NCI-H524 (cell line): ENCODE results near the gene SYCE3.

Experiments
- DNase-seq, 2 experiments: peaks; one replicate each; lab custom pipeline; 2025; lab: John Stamatoyannopoulos, UW

Gene SYCE3

DNA sequence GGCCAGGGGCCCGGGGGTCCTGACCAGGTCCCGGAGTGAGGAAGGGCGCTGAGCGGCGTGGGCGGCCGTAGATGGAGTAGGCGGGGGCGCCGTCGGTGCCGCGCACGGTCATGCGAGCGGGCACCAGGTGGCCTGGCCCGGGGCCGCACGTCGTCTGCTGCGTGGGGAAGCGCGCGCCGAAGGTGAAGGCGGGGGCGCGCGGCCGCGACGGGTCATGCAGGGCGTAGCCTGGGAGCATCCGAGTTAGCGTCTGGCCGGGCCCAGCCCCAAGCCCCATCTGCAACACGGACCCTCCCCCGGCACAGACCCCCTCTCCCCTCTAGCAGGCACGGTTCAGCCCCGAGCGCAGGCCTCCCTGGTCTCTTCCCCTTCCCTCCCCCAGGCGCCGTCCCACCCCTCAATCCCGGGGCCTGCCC lies 31.2 kb downstream of the SYCE3 start:
- DNase-seq, result peak in 1 of 2 experiments; percentile 49

DNA sequence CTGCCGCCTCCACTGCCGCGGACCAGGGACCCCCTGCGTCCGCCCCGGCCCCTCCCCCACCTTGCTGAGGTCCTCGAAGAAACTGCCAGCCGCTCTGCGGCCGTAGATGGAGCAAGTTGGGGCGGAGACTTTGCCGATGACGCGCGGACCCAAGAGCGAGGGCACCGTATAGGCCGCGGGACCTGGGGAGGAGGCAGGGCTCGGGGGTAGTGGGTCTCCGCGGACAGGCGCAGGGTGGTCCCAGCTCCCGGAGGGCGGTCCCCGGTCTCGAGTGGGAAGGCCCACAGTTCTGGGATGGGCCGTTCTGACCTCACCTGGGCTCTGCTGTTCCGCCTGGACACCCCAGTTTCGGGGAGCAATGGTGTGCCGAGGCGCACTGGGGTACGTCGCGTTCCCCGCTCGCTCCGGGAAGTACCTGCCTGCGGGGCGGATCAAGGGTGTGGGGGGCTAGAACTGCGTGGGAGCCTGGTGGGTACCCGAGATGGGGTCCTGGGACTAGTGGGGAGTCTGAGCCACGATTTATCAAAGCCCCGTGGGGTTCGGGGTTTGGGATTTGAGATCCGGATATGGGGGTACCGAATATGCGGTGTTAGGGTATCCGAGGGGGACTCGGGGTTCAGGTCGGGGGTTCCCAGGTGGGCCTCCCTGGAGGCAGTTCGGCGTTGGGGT lies 31.7 kb downstream of the SYCE3 start:
- DNase-seq, result peak; percentile 32 to 58

DNA sequence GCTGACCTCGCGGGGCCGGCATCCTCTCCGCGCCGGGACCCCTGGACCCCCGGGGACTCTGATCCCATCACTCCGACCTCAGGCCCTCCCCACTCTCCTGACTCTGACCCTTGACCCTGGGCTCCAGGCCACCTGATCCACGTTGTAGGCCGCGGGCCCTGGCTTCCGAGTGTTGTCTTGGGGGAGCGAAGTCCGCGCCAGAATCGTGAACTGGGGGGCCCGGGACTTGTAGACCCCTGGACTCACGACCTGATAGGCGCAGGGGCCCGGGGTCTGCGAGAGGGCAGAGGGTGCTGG lies 32.2 kb downstream of the SYCE3 start:
- no peak for DNase-seq

DNA sequence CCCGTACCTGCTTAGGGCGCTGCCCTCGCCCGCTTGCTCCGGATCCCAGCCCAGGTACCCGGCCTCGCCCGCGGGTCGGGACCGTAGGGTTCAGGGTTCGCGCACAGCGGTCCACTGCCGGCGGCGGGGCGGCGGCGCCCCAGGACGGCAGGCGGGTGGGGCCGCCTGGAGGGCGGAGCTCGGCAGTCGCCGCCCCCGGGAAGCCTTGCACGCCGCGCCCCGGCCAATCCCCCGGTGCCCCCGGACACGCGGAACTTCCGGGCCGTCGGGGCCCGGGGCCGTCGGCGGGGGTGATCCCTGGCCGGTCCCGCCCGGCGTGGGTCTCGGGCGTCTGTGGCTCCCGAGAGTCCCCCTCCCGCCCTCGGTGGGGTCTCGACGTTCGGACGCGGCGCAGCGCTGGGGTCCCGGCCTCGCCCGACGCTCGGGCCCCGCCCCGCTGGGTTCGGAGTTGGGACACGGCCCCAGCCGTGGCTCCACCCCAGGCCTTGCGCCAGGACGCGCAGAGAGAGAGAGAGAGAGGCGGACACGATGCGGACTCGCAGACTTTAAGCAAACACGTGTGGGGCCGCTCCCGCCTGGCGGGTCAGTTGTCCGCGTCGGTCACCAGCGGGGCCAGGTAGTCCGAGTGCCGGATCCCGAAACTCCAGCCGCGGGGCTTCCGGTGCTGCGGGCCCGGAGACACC lies 32.7 kb downstream of the SYCE3 start, which contains the start of gene TYMP:
Gene TYMP, minus strand, starts transcription at position 116 of the 683 bp plus-strand sequence. CDS start 303 bp downstream, outside the sequence.
- no peak for DNase-seq

DNA sequence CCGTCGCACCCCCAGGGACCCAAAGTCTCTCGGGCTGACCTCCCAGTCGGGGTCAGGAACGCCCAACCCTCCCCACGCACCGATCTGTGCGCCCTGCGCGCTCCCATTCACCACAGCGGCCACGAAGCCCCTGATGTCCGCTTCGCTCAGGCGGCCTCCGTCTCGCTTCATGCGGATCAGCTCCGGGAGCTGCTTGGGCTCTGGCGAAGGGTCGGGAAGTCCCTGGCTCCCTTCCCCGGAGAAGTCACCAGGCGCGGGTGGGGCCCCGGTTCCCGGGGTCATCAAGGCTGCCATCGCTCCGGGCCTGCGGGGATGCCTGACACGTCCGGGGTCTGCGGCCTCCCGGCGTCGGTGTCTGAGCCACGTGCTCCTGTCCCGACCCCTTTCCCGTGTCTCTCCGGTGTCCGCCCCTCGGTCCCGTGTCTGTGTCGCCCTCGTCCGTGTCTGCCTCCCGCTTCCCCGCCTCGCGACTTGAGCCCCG lies 33.3 kb downstream of the SYCE3 start:
- no peak for DNase-seq

DNA sequence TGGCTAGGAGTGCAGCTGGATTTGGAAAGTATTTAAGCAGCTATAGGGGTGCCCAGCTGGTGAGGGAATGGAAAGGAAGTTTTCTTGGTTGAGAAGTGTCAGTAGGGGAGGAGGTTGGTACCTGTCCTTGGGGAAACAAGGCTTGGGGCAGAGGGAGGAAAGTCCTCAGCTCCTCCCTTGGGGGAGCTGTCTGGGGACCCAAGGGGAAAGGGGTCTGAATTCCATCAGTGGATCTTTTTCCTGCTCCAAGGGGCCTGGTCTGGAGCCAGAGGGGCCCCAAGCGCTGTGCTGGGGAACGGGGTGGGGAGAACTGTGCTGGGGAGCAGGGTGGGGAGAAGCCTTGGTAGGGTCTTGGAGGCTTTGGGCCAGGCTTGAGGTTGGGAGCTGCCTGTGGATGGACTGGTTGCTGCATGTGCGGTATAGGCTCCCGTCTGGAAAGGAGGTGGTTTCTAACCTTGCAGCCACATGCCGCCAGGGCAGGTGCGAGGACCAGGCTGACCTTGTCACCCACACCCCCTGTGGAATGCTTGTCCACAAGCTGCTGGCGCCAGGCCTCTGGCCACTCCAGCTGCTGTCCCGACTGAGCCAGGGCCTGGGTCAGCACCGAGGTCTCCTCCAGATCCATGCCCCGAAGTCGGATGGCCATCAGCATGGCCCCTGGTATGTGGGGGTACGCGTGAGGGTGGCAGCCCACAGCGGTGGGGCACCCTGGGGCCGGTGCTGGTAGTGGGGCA lies 33.9 kb downstream of the SYCE3 start:
- DNase-seq, result no peak

DNA sequence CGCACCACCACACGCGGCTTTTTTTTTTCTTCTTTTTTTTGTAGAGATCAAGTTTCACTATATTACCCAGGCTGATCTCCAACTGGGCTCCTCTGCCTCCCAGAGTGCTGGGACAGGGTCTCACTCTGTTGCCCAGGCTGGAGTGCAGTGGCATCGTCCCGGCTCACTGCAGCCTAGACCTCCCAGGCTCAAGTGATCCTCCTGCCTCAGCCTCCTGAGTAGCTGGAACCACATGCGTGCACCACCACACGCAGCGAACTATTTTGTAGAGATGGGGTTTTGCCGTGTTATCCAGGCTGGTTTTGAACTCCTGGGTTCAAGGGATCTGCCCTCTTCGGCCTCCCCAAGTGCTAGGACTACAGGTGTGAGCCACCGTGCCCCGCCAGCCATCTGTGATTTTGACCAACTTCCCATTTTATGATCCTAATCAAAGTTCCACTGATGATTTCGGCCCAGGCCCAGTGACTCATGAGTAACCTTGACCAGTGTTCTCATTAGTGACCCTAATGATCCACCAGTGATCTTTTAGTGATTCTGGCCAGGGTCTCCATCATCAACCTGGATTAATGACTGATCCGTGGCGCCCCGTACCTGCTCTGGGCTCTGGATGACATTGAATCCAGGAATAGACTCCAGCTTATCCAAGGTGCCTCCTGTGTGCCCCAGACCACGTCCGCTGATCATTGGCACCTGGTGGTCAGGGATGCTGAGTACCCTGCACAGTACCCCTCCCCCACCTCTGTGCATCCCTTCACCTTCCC lies 34.6 kb downstream of the SYCE3 start:
- peak in 1 of 2 experiments; percentile 33 for DNase-seq

DNA sequence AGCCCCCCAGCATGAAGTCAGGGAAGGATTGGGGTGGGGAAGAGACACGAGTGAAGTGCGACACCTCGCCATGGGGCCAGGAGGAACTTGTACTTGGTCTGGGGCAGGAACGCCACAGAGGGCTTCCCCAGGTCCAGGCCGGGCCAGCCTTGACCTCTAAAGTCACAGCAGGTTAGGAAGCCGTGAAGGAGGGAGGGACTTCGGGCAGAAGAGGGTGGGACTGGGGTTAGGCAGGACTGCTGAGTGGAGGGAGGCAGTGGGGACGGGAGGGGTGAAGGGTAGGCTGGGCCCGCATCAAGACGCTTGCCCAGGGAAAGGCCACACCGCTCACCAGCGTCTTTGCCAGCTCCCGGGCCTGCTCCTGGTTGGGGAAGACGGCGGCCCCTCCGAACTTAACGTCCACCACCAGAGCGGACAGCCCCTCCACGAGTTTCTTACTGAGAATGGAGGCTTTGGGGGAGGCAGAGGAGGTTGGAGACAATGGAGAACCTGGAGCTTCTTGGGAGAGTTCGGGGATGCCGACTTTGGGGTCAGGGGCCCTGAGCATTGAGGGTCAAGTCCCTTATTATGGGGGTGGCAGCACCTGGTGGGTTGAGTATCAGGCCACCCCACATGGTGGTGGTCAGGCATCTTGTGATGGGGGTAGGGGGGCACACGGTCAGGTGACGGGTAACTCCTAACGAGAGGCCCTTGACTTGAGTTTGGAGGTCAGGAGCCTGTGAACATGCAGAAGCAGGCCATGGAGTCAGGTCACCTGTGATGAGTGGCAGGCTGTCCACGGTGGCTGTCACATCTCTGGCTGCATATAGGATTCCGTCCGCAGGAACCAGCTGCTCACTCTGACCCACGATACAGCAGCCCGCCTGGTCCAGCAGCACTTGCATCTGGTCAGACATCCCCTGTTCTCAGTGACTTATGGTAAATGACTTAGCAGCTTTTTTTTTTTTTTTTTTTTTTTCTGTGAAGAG lies 35.6 kb downstream of the SYCE3 start:
- DNase-seq, result peak in 1 of 2 experiments; percentile 16

DNA sequence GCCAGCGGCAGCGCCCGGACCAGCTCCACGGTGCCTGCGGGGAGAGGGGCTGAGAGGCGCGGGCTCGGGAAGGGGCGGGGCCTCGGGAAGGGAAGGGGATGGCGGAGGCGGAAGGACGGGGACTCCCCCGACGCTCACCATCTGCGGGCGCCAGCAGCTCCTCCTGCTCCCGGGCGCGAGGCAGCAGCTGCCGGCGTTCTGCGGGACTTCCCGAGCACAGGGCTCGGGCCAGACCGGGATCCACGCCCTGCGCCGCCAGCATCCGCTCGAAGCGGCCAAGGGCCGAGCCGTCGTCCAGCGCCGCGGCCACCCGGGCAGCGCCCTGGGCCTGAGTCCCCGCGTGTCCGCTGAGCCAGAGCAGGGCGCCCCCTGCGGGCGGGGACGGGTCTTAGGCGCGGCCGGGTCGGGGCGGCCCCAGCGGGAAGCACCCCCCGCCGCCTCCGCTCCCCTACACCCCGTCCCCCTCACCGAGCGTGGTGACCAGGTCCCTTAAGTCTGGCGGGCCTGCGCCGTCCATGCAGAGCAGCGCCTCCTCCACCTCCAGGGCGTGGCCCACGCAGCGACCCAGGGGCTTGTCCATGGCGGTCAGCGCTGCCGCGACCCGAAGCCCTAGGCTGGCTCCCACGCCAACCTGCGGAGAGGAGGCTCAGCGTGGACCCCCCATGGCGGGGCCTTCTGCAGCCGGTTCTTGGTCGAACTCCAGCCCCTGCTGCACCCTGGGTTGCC lies 36.4 kb downstream of the SYCE3 start:
- peak; percentile 63 to 74 for DNase-seq

DNA sequence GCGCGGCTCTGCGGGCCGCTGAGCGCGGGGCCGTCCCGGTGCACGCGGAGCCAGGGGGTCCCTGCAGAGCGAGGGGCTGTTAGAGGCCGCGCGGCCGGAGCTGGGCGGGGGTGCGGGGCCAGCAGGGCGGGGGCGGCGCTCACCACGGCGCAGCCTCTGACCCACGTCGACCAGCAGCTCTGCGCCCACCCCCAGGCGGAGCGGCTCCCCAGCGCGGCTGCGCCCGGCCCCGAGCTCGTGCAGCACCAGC lies 36.9 kb downstream of the SYCE3 start:
- DNase-seq, result no peak

DNA sequence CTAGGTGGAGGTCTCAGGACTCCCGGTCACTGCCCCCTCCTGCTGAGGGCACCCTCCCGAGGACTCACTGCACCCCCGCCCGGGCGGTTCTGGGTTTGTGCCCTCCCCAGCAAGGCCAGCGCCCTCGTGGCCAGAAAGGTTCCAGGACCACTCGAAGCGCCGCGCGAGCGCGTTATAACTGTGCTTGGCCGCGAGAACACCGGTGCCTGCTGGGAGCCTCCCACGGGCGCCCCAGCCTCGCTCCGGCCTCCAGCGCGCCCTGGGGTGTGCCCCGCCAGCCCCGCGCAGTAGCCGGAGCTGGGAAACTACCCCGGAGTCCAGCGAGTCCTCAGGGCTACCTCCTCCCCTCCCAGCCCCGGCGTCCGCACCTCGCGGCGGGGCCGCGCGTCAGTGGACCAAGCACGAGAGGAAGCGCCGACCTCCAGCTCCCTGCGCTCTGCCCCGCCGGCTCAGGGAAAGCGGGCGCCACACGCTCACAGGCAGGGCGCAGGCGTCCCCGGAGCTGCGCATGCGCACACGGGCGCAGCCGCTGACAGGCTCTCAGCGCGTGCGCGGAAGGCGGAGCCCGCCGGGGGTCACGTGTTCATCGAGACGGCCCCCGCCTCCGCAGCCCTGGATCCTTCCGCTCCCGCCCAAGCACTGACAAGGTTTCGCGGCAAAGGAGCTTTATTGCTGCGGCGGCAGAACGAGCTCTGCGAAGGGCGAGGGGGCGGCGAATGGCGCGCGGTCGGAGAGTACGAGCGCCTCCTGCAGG lies 37.4 kb downstream of the SYCE3 start, which contains the start of gene SCO2:
Gene SCO2, minus strand, starts transcription at position 495 of the 754 bp plus-strand sequence. CDS start 1,187 bp downstream, outside the sequence.
- DNase-seq, result peak; percentile 91 to 98

DNA sequence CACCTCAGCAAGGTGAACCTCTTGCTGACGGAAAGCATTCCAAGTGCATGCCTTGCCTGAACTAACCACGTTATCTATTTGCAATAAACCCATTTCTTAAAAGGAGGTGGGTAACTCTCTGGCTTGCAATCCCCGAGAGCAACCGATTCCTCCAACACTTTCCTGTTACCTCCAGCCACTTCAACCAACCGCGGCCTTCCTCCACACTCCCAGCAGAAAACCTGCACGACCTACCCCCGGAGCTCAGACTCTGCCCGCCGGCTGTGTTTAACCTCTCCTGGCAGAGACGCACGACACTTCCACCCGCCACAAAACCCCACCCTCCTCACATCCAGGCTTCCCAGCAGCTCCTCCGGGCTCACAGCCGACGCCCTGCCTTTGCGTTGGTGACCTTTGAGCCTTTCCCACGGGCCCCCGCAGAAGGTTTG lies 38.0 kb downstream of the SYCE3 start:
- DNase-seq, result no peak

DNA sequence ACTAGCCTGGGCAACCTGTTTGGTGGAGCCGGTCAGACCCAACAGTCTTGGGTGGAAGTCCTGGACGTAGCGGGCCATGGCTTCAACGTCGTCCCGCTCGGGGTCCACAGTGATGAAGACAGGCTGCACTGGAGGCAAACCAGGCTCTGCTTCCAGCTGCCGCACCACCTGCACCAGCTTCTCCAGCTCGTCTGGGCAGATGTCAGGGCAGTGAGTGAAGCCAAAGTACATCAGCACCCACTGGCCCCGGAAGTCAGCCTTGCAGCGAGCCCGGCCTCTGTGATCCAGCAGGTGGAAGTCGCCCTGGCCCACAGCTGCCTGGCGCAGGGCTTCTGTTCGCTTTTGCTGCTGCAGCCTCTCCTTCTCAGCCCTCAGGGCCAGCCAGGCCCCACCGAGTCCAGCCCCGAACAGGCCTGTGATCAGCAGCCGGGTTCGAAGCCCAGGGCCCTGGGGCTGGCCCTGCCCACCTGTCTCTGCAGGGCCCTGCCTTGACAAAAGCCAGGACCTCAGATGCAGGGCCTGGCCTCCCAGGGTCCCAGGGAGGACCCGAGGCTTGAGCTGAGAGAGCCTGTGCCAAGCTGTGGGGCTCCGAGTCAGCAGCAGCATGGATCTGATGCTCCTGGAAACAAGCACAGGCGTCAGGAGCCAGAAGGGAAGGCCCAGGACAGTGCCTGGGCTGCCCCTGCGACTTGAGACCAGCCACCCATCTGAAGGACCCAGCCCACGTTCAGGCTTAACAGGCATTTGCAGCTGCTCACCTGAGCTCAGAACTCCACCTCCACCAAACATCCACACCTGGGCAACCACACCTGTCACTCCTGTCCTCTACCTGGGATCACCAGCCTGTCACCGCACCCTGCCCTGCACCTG lies 38.7 kb downstream of the SYCE3 start:
- DNase-seq, result peak in 1 of 2 experiments; percentile 32

DNA sequence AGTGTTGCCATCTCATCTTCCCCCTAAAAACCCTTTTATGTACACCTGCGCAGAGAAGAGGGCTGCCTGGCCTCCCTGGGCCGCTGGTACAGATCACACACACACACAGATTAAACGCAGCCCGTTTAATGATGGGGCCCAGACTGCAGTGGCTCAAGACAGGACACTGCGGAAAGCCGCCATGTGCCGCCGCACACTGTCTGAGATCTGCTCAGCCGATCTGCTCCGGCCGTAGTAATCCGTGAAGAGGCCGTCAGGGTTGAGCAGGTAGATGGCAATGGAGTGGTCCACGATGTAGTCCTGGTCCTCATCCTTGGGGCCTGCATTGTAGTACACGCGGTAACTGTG lies 39.3 kb downstream of the SYCE3 start:
- no peak for DNase-seq

DNA sequence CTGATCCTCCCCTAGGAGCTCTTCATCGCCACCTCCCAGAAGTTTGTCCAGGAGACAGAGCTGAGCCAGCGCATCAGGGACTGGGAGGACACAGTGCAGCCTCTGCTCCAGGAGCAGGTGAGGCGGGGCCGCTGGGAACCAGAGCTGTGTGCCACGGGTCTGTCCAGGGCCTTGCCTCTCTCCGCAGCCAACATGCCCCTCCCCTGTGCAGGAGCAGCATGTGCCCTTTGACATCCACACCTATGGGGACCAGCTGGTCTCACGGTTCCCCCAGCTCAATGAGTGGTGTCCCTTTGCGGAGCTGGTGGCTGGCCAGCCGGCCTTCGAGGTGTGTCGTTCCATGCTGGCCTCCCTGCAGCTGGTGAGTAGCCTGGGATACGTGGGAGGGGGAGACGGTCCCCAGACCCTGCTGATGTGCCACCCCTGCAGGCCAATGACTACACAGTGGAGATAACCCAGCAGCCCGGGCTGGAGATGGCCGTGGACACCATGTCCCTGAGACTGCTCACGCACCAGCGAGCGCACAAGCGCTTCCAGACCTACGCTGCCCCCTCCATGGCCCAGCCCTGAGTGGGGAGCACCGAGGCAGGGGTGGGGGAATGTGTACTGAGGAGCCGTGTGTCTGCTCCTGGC lies 39.8 kb downstream of the SYCE3 start:
- no peak for DNase-seq

DNA sequence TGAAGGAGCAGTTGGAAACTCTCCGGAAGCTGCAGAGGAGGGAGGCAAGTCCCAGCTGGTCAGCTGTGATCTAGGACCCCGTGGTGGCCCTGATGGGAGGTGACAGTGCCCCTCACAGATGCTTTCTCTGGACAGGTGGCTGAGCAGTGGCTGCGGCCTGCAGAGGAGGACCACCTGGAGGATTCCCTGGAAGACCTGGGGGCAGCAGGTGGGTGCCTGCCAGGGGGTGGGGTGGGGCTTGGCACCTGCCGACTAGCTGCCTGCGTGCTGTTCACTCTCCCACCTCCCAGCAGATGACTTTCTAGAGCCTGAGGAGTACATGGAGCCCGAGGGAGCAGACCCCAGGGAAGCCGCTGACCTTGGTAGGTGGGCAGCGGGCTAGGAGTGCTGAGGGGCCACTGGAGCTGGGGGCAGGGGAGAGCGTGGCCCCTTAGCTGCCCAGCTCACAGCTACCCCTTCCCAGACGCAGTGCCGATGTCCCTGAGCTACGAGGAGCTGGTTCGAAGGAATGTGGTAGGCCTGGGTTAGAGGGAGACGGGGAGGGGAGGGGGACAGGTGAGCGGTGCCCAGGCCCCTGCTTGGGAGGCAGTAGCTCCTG lies 40.4 kb downstream of the SYCE3 start:
- DNase-seq, result no peak

DNA sequence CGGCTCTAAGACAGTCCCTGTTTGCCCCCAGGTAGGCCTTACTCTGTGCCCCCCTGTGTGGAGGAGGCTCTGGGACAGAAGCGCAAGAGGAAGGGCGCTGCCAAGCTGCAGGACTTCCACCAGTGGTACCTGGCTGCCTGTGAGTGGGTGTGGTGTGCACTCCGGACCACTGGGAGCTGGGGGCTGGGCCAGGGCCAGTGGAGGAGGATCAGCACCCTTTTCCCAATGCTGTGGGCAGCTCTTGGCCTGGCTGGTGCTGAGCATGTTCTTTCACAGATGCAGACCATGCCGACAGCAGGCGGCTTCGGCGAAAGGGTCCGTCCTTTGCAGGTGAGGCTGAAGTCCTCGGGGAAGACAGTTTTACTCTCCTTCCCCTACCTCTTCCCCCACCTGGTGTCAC lies 41.0 kb downstream of the SYCE3 start:
- no peak for DNase-seq
